HG02798 (cell line): ENCODE measurements around the gene MST1R.

Experiments used
- ATAC-seq: cut with Tn5 transposase; IDR thresholded peaks from one replicate; pipeline ENCODE4 v1.9.1; 2021; ENCODE audit warnings: mild to moderate bottlenecking; ENCODE audit not compliant: unreplicated experiment, poor library complexity

Gene MST1R

GRCh38 chr3:49880581-49881315, 22.9 kb downstream of the MST1R start:
- no peak for ATAC-seq

- ATAC-seq = no peak
Measured at GRCh38 chr3:49879721-49880120, 24.0 kb downstream of the MST1R start.

GRCh38 chr3:49878686-49879085, 25.0 kb downstream of the MST1R start:
- ATAC-seq = no peak

- ATAC-seq = no peak
Measured at GRCh38 chr3:49877716-49878115, 26.0 kb downstream of the MST1R start.

GRCh38 chr3:49876567-49876966, 27.1 kb downstream of the MST1R start:
- no peak for ATAC-seq

GRCh38 chr3:49873623-49874022, 30.1 kb downstream of the MST1R start:
- no peak for ATAC-seq

GRCh38 chr3:49872801-49873281, 30.8 kb downstream of the MST1R start:
- no peak for ATAC-seq

GRCh38 chr3:49871531-49872153, 32.0 kb downstream of the MST1R start:
- no peak for ATAC-seq

- no peak for ATAC-seq
Measured at GRCh38 chr3:49869525-49870126, 34.0 kb downstream of the MST1R start, which contains the start of gene CAMKV. Gene CAMKV (minus strand): TSS chr3:49869906. CDS start chr3:49862388, 7,518 bp downstream.

- no peak for ATAC-seq
Measured at GRCh38 chr3:49868862-49869466, 34.7 kb downstream of the MST1R start.

- ATAC-seq = no peak
Measured at GRCh38 chr3:49867871-49868321, 35.8 kb downstream of the MST1R start.

- no peak for ATAC-seq
Measured at GRCh38 chr3:49867400-49867799, 36.3 kb downstream of the MST1R start.

- ATAC-seq = no peak
Measured at GRCh38 chr3:49865198-49865784, 38.4 kb downstream of the MST1R start.

GRCh38 chr3:49864505-49864904, 39.2 kb downstream of the MST1R start:
- no peak for ATAC-seq

- ATAC-seq = no peak
Measured at GRCh38 chr3:49859576-49860305, 43.9 kb downstream of the MST1R start.

GRCh38 chr3:49856181-49857005, 47.3 kb downstream of the MST1R start, which contains the start of gene TRAIP:
Gene TRAIP (minus strand): TSS chr3:49856564. CDS start chr3:49856453, 111 bp downstream.
- peak; percentile 97 for ATAC-seq

GRCh38 chr3:49855662-49856061, 48.0 kb downstream of the MST1R start:
- ATAC-seq = no peak

- no peak for ATAC-seq
Measured at GRCh38 chr3:49845694-49846093, 58.0 kb downstream of the MST1R start.
